ENCODE data around the gene DENND1B. TPM values are rescaled to one million over a fixed set of nuclear protein-coding genes. Genes with fewer than 3 reads are reported as not detected.

Gene DENND1B
- total and polyA plus RNA-seq, 2 of the 13 experiments (the other 11 are each of a cell fraction or from before 2014, with no cell fraction given): 2.6 to 5.7 TPM

GRCh38 chr1:197467881-197468280 lies 307.4 kb downstream of the DENND1B start (continued):
- no peak for TF ChIP-seq NR2F6 (IDR thresholded peaks at IDR 0.05)
- TF ChIP-seq NR2F6 (CRISPR knock-in tag; IDR thresholded peaks at IDR 0.05): no peak
- no peak for TF ChIP-seq ZNF709 (CRISPR knock-in tag; IDR thresholded peaks at IDR 0.05)

GRCh38 chr1:197466813-197467212 lies 308.5 kb downstream of the DENND1B start:
- no peaks in the 10 kb centered on the region for H3K79me2 ChIP-seq (ENCODE audit: insufficient read depth, low read length)
- no peak overlapping the region for H2AFZ ChIP-seq (ENCODE audit: low read length)
- H3K9ac ChIP-seq (ENCODE audit: insufficient read depth, low read depth, low read length): no peak overlapping the region
- ATAC-seq (no peak), DNase-seq (ENCODE audit: low spot score) (no peak), FAIRE-seq (no peak)
- H3K27me3 ChIP-seq (ENCODE audit: control insufficient read depth in 1 of 2, insufficient read depth in 2 of 2, low read length in 2 of 2): no peaks in the 10 kb centered on the region
- ChIA-PET CTCF (ENCODE audit: low intra/inter-chr PET ratio, low total read pairs) (no interaction called here), POLR2A (no interaction called here)
- H3K9me3 ChIP-seq (ENCODE audit: low read length): no peaks in the 10 kb centered on the region
- no peaks in the 10 kb centered on the region for H4K20me1 ChIP-seq (ENCODE audit: insufficient read depth, low read length)
- TF ChIP-seq DRAP1 (CRISPR knock-in tag; IDR thresholded peaks at IDR 0.05): no peak
- no peak for TF ChIP-seq FOXC1 (CRISPR knock-in tag; IDR thresholded peaks at IDR 0.05; ENCODE audit: borderline replicate concordance)
- peak; percentile 36; the same call in 1 of the 2 replicates for TF ChIP-seq CEBPB (IDR thresholded peaks at IDR 0.05; ENCODE audit: borderline replicate concordance, low read depth, low read length)
- no peak for TF ChIP-seq ZNF503 (CRISPR knock-in tag; IDR thresholded peaks at IDR 0.05)
- BruUV-seq (replicated peaks): no TSS peak
- intact Hi-C loops (cut with micrococcal nuclease; ENCODE audit: unreplicated experiment) (no loop called here), in situ Hi-C loops (cut with HindIII; ENCODE audit: extremely low pct_ligation_motif_present, low pct_unique_long_range_greater_than_20kb) (no loop called here)
- H3K4me1 ChIP-seq (ENCODE audit: insufficient read depth, low read length): peaks cover 14% of the 10 kb centered on the region
- H3K4me2 ChIP-seq (ENCODE audit: low read depth, low read length): no peak overlapping the region
- no peak overlapping the region for H3K27ac ChIP-seq (ENCODE audit: extremely low read length, insufficient read depth, low read length)
- 3% methylated on average over 3 of the region's 3 CpGs for WGBS (ENCODE audit: low lambda C conversion rate)
- no peak overlapping the region for H3K4me3 ChIP-seq (replicated peaks in 1 of 3; ENCODE audit: insufficient read depth in 1 of 3, low read depth in 2 of 3, low read length in 3 of 3)
- no peaks in the 10 kb centered on the region for H3K36me3 ChIP-seq (replicated peaks in 1 of 2; ENCODE audit: control insufficient read depth in 1 of 2, insufficient read depth in 2 of 2, low read length in 2 of 2)
